Natural killer cell (primary cell): ENCODE measurements around the gene CTNNA3. TPM values are rescaled to one million over a fixed set of nuclear protein-coding genes. Genes with fewer than 3 reads are reported as not detected.

ENCODE experiments used
- ATAC-seq, 3 donors: fragments of 150-1000 bp in 2 of 3; fragments of 200-7000 bp in 1 of 3; cut with Tn5 transposase; 1 replicate in 1 of 3; 2 replicates in 2 of 3; pipeline ENCODE4 v1.10.0; 2021; ENCODE audit warnings: mild to moderate bottlenecking in 2 of 3, moderate library complexity in 2 of 3
- DNase-seq, 2 donors: peaks; one replicate each; pipeline versions ENCODE4 v3.0.0 to v3.0.0-alpha.2; 2013 to 2021; ENCODE audit warnings: mixed read lengths in 1 of 2
- H3K27ac ChIP-seq: one replicate; pipeline ENCODE4 v1.5.1; 2013; ENCODE audit warnings: mild to moderate bottlenecking, low read length
- H3K27me3 ChIP-seq: one replicate; pipeline ENCODE4 v1.6.1; 2013; ENCODE audit warnings: low read length; ENCODE audit not compliant: control insufficient read depth, insufficient read depth
- H3K36me3 ChIP-seq: one replicate; pipeline ENCODE4 v1.6.1; 2013; ENCODE audit warnings: low read length; ENCODE audit not compliant: control insufficient read depth, insufficient read depth
- H3K4me1 ChIP-seq: one replicate; pipeline ENCODE4 v1.6.1; 2013; ENCODE audit warnings: low read length; ENCODE audit not compliant: control insufficient read depth, insufficient read depth
- H3K4me3 ChIP-seq: one replicate; pipeline ENCODE4 v1.5.1; 2013; ENCODE audit warnings: low read length
- H3K9me3 ChIP-seq: one replicate; pipeline ENCODE4 v1.6.1; 2013; ENCODE audit warnings: low read length; ENCODE audit not compliant: control insufficient read depth, insufficient read depth
- H3K27ac Mint-ChIP-seq, 2 donors: one replicate each; pipeline ENCODE4 v1.8.0; 2022; ENCODE audit warnings: mild to moderate bottlenecking in 2 of 2, mixed read lengths in 2 of 2, moderate library complexity in 1 of 2
- H3K27me3 Mint-ChIP-seq, 2 donors: one replicate each; pipeline ENCODE4 v1.8.0; 2022; ENCODE audit warnings: low read depth in 2 of 2, mixed read lengths in 2 of 2
- H3K36me3 Mint-ChIP-seq: one replicate; pipeline ENCODE4 v1.8.0; 2022; ENCODE audit warnings: mixed read lengths
- H3K4me1 Mint-ChIP-seq, 2 donors: one replicate each; pipeline ENCODE4 v1.8.0; 2022; ENCODE audit warnings: mixed read lengths in 2 of 2
- H3K4me3 Mint-ChIP-seq: one replicate; pipeline ENCODE4 v1.8.0; 2022; ENCODE audit warnings: mild to moderate bottlenecking, moderate library complexity, mixed read lengths
- H3K9me3 Mint-ChIP-seq, 2 donors: one replicate each; pipeline ENCODE4 v1.8.0; 2022; ENCODE audit warnings: mixed read lengths in 2 of 2
- WGBS: methylation state at CpG from one replicate; pipeline ENCODE4 v1.1.7; 2013; ENCODE audit warnings: missing lambda C conversion rate; ENCODE audit not compliant: insufficient coverage; 5-methylcytosine and 5-hydroxymethylcytosine counted together
- intact Hi-C: fragments of 100-400 bp; cut with micrococcal nuclease; formaldehyde crosslinking; loops from one replicate; pipeline ENCODE4 v1.14.2; 2022
- total RNA-seq, 4 donors: library from RNA; stranded (reverse); fragments of 120-200 nt in 1 of 4; gene quantifications; one replicate each; pipeline versions ENCODE4 v1.2.3 to v1.2.4, GENCODE V29; 2013 to 2022
- TF ChIP-seq, protein P1 (sequence below): fragments of 200-600 bp; IDR thresholded peaks from one replicate; pipeline ENCODE4 v1.8.0; 2022; ENCODE audit warnings: antibody characterized with exemption

The CTNNA3 gene
- total RNA-seq, 3 donors from 2014 or later (not counting 1 experiment from before 2014, with no cell fraction given) = not detected

DNA sequence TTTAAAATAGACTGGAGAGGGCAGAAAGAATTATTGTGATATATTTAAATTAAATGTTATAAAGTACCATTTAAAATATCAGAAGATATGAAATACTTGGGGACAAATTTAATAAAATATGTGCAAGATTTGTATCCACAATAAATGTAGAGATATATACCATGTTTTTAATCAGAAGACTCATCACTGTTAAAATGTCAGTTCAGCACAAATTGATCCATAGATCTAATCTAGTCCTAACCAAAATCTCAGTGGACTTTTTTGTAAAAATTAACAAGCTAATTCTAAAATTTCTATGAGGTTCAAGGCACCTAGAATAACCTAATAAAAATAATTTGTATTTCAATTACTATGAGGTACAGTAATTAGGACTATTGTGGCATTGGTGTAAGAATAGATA, 96.4 kb downstream of the CTNNA3 start:
- Mint-ChIP-seq H3K36me3 (no peaks in the 10 kb centered on the region), H3K27me3 (peaks cover 0 to 9% of the 10 kb centered on the region in 2 donors), H3K9me3 (peaks cover 0 to 4% of the 10 kb centered on the region in 2 donors), H3K27ac (no peak overlapping the region), H3K4me3 (no peak overlapping the region), H3K4me1 (no peaks in the 10 kb centered on the region)
- intact Hi-C loops = no loop called here
- DNase-seq (no peak), ATAC-seq (no peak)
- Histone ChIP-seq H3K9me3 (no peaks in the 10 kb centered on the region), H3K27ac (no peak overlapping the region), H3K4me1 (no peaks in the 10 kb centered on the region), H3K36me3 (no peaks in the 10 kb centered on the region), H3K27me3 (no peaks in the 10 kb centered on the region), H3K4me3 (no peak overlapping the region)
- TF ChIP-seq, protein P1, sequence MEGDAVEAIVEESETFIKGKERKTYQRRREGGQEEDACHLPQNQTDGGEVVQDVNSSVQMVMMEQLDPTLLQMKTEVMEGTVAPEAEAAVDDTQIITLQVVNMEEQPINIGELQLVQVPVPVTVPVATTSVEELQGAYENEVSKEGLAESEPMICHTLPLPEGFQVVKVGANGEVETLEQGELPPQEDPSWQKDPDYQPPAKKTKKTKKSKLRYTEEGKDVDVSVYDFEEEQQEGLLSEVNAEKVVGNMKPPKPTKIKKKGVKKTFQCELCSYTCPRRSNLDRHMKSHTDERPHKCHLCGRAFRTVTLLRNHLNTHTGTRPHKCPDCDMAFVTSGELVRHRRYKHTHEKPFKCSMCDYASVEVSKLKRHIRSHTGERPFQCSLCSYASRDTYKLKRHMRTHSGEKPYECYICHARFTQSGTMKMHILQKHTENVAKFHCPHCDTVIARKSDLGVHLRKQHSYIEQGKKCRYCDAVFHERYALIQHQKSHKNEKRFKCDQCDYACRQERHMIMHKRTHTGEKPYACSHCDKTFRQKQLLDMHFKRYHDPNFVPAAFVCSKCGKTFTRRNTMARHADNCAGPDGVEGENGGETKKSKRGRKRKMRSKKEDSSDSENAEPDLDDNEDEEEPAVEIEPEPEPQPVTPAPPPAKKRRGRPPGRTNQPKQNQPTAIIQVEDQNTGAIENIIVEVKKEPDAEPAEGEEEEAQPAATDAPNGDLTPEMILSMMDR = no peak

DNA sequence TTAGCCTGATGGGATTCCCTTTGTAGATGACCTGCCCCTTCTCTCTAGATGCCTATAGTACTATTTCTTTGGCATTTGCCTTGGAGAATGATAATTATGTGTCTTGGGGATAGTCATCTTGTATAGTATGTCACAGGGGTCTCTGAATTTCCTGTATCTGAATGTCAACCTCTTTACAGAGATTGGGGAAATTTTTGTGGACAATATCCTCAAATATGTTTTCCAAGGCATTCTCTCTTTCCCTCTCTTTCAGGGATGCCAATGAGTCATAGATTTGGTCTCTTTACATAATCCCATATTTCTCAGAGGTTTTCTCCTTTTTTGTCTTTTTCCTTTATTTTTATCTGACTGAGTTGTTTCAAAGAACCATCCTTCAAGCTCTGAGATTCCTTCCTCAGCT, 99.4 kb downstream of the CTNNA3 start:
- H3K36me3 Mint-ChIP-seq = no peaks in the 10 kb centered on the region
- H3K27ac ChIP-seq = no peak overlapping the region
- H3K27ac Mint-ChIP-seq = no peak overlapping the region

DNA sequence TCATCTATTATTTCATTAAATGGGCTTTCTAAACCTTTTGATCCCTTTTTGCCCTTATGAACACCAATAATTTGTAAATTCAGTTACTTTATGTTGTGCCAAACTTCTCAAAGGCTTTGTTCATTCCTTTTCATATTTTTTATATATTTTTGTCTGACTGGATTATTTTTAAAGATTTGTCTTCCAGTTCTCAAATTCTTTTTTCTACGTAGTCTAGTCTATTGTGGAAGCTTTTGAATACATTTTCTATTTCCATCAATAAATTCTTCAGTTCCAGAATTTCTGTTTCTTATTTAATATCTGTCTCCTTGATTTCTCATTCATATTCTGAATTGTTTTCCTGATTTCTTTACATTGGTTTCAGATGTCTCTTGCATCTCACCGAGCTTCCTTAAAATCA, 108.2 kb downstream of the CTNNA3 start:
- Mint-ChIP-seq H3K36me3 (peaks cover 8% of the 10 kb centered on the region), H3K4me3 (no peak overlapping the region), H3K9me3 (peaks cover 16 to 22% of the 10 kb centered on the region in 2 donors), H3K27ac (no peak overlapping the region), H3K27me3 (no peaks in the 10 kb centered on the region), H3K4me1 (no peaks in the 10 kb centered on the region)
- Histone ChIP-seq H3K27ac (no peak overlapping the region), H3K9me3 (peaks cover 8% of the 10 kb centered on the region), H3K4me1 (no peaks in the 10 kb centered on the region), H3K4me3 (no peak overlapping the region), H3K36me3 (no peaks in the 10 kb centered on the region), H3K27me3 (no peaks in the 10 kb centered on the region)
- ATAC-seq (no peak), DNase-seq (no peak)
- intact Hi-C loops = no loop called here
- no CpG with 5 or more reads among the region's 2 CpGs for WGBS
- TF ChIP-seq, protein P1 = no peak

More for the DNA sequence above, 99.4 kb downstream of the CTNNA3 start:
- DNase-seq (no peak), ATAC-seq (no peak)
- Histone ChIP-seq H3K4me3 (no peak overlapping the region), H3K9me3 (no peaks in the 10 kb centered on the region), H3K4me1 (no peaks in the 10 kb centered on the region), H3K36me3 (no peaks in the 10 kb centered on the region), H3K27me3 (no peaks in the 10 kb centered on the region)
- intact Hi-C loops = no loop called here
- H3K4me3 Mint-ChIP-seq = no peak overlapping the region
- no peaks in the 10 kb centered on the region for H3K4me1 Mint-ChIP-seq
- peaks cover 0 to 4% of the 10 kb centered on the region in 2 donors for H3K9me3 Mint-ChIP-seq
- peaks cover 0 to 2% of the 10 kb centered on the region in 2 donors for H3K27me3 Mint-ChIP-seq
- TF ChIP-seq, protein P1 = no peak

DNA sequence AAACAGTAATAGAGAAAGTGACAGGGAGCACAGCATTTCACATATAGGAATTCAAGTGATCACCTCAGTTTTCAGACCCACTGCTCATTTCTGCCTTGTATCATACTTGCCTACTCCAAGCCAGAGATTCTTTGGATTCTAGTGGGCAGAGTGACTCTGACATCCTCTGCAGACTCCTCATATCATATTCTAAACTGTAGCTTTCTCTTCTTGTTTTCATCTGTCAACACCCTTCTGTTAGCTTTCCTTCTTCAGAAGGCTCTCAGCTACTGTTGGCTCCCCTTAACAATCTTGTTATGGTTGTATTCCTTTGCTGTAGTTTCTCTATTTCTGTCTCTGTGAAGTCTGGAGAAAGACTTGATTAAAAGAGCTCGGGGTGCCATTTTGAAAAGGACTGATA, 120.5 kb downstream of the CTNNA3 start:
- H3K27ac Mint-ChIP-seq = no peak overlapping the region
- no peak overlapping the region for H3K4me3 Mint-ChIP-seq
- H3K9me3 ChIP-seq = no peaks in the 10 kb centered on the region
- H3K27me3 Mint-ChIP-seq = no peaks in the 10 kb centered on the region
- DNase-seq (no peak), ATAC-seq (no peak)
- no peaks in the 10 kb centered on the region for H3K27me3 ChIP-seq
- no peaks in the 10 kb centered on the region for H3K9me3 Mint-ChIP-seq
- TF ChIP-seq, protein P1 = no peak
- intact Hi-C loops = no loop called here
- no peaks in the 10 kb centered on the region for H3K36me3 Mint-ChIP-seq
- H3K36me3 ChIP-seq = no peaks in the 10 kb centered on the region
- no peak overlapping the region for H3K27ac ChIP-seq
- H3K4me3 ChIP-seq = no peak overlapping the region
- no peaks in the 10 kb centered on the region for H3K4me1 ChIP-seq
- H3K4me1 Mint-ChIP-seq = no peaks in the 10 kb centered on the region
- 71% methylated on average over 1 of the region's 1 CpG for WGBS
